Measurements from ENCODE around the gene TTC27.

GRCh38 chr2:32732912-32733472, 105.1 kb downstream of the TTC27 start:
- TF ChIP-seq EZH2phosphoT487 (IDR thresholded peaks at IDR 0.05; ENCODE audit: insufficient read depth, low read depth) (no peak), EZH2 (IDR thresholded peaks at IDR 0.05; ENCODE audit: insufficient read depth, poor library complexity, severe bottlenecking) (no peak)
